Fibroblast of skin of abdomen (primary cell): ENCODE results near the gene TMEM248.
A peak's percentile ranks its signal among the peaks of the same experiment; 100 is the strongest.
"Not testable (repeated sequence)": the region's sequence is repeated elsewhere in the genome, so short reads cannot be mapped to it uniquely, and the experiment has no call there.

Source experiments
- DNase-seq: peaks from one replicate; pipeline ENCODE4 v3.0.0-alpha.2; 2013

Gene TMEM248

GRCh38 chr7:66952343-66953043, 31.5 kb downstream of the TMEM248 start:
- peak; percentile 45 for DNase-seq

- no peak for DNase-seq
These were observed 32.0 kb downstream of the TMEM248 start for GRCh38 chr7:66953044-66953427.

GRCh38 chr7:66957595-66958290, 36.7 kb downstream of the TMEM248 start:
- no peak for DNase-seq

DNA sequence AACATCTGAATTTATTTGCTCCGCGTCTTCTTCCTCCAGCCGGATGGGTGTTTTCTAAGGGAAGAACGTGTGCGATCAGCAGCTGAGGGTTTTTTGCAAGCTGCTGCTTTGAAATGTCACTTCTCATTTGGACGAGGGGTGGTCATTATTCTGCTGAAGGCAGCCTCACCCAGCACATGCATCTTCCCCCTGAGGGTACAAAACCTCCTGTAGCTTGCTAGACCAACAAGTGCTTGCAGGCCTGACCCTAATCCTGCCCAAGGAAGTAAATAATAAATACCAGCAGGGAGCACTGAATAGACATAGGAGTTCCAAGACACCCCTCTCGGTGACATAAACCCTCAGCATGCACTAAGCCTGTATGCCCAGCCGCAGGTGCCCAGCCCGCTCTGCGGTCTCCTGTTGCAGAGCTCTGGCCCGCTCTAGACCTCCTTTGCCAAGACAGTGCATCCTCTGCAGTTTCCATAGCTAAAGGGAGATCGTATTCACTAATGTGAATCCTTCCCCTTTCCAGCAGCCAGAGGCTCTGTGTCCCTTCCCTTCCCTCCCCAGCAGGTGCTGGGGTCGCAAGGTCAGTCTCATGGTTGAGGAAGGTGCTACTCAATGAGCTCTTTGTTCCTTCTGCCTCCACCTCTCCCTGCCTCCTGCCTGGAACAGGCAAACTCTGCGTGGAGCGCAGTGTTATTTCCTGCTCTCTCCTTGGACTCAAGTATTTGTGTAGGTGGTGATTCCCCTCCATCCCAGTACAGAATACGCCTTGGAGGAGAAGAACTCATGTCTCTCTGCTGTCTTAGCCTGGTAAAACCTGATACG, 37.7 kb downstream of the TMEM248 start:
- no peak for DNase-seq

GRCh38 chr7:66960192-66960591, 39.2 kb downstream of the TMEM248 start:
- no peak for DNase-seq

DNA sequence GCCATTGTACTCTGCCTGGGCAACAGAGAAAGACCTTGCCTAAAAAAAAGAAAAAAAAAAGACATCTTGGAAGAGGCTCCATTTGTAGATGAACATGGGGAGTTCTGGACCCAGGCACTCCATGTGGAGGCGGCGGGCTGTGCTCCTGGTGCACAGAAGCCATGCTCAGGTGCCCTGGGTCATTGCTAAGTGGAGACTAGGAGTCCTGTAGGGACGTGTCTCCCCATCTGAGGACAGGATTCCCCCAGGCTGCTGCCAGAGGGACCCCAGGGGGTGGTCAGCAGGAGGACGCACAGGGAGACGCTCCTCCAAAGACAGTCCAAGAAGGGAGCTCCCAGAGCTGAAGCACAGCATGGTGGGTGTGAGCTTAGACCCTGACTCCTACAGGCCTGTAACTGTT, 40.1 kb downstream of the TMEM248 start:
- DNase-seq, result no peak

- DNase-seq, result peak; percentile 46
These were observed 43.4 kb downstream of the TMEM248 start for GRCh38 chr7:66964411-66964810.

- no peak for DNase-seq
These were observed 46.0 kb downstream of the TMEM248 start for GRCh38 chr7:66967029-66967428.

GRCh38 chr7:66969001-66969400, 48.0 kb downstream of the TMEM248 start:
- not testable (repeated sequence) for DNase-seq

DNA sequence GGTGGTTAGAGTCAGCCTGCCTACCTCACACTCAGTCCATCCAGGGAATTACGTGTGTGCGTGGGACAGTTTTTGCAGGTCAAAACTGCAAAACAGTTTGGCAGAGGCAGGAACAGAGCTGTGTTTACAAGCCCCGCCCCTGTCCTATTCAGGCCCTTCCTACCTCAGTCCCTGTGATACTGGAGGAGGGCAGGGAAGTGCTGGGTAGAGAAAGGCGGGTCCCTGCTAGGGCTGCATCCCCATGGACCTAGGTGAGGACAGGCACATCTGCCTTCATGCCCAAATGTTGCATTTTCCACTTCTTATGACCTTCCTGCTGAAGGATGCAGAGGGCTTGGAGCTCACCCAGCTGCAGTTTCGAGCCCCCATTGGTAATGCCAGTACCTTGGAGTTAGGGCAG, 49.3 kb downstream of the TMEM248 start:
- no peak for DNase-seq

DNA sequence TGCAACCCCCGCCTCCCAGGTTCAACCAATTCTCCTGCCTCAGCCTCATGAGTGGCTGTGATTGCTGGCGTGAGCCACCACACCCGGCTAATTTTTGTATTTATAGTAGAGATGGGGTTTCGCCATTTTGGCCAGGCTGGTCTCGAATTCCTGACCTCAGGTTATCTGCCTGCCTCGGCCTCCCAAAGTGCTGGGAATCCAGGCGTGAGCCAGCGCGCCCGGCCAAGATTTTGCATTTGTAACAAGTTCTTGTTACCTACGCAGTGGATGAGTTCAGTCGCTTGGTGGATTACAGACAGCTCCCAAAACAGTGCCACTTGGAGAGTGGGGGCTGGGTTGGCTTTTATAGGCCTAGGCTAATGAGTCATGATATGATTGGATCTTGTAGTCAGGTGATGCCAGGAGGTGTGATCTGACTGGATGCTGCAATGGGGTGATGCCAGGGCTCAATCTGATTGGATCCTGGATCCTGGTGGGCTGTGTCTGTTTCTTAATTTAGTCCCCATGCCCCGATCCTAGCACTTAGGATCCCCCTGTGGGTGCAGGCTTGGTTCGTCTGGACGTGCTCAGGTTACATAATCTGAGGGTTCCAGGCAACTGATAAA, 54.1 kb downstream of the TMEM248 start:
- DNase-seq, result no peak

- DNase-seq, result not testable (repeated sequence)
These were observed 57.3 kb downstream of the TMEM248 start for GRCh38 chr7:66978312-66978711.

GRCh38 chr7:66979013-66979412, 58.0 kb downstream of the TMEM248 start:
- DNase-seq, result not testable (repeated sequence)

- DNase-seq, result not testable (repeated sequence)
These were observed 59.3 kb downstream of the TMEM248 start for GRCh38 chr7:66980336-66980735.

GRCh38 chr7:66989552-66989951, 68.5 kb downstream of the TMEM248 start:
- DNase-seq, result not testable (repeated sequence)

GRCh38 chr7:66994051-66994450, 73.0 kb downstream of the TMEM248 start:
- not testable (repeated sequence) for DNase-seq

GRCh38 chr7:66994691-66995049, 73.6 kb downstream of the TMEM248 start:
- peak; percentile 84 for DNase-seq

DNA sequence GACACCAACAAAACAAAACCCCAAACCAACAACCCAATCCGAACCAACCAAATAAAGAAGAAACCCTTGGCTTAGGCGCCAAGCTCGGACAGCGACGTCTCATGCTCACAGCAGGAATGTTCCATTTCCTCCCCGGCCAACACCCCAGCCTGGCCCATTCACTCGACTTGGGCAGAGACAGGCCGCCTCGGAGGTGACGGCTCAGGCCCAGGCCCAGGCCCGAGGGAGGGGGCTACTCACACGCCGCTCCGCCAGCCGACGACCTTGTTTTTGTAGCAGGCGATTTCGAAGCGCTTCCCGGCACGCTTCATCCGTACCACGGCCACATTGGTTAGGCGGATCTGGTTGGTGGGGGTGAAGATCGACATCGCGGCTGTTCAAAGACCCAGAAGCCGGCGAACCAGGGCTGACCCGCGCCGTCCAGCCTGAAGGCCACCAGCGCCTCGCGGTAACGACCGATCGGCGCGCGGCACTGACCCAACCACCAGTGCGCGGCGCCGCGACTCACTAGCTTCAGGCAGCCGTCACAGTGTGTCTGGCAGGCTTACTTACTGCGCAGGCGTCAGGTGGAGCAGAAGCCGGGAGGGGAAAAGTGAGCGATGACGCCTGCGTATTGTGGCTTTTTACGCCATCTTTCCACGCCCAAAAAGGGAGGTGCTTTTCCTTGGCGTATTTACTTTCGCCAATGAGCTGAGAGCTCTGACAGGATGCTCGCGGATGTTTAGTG, 74.2 kb downstream of the TMEM248 start, which contains the start of gene SBDS:
Gene SBDS (minus strand): TSS at position 537 of the 727 bp plus-strand sequence. CDS start 169 bp downstream, at position 368.
- peak; percentile 99 for DNase-seq

GRCh38 chr7:66996444-66997191, 75.6 kb downstream of the TMEM248 start, which contains the start of gene TYW1:
Gene TYW1, plus strand, starts transcription at chr7:66996833. Its CDS starts 146 bp downstream, at chr7:66996979.
- peak; percentile 98 for DNase-seq

- DNase-seq, result peak; percentile 18
These were observed 79.7 kb downstream of the TMEM248 start for GRCh38 chr7:67000601-67001258.

GRCh38 chr7:67004145-67004544, 83.1 kb downstream of the TMEM248 start:
- DNase-seq, result not testable (repeated sequence)
